HG03064 (cell line): ENCODE results near the gene VEGFC.
A peak's percentile ranks its signal among the peaks of the same experiment; 100 is the strongest.

Experiments
- ATAC-seq: cut with Tn5 transposase; IDR thresholded peaks from one replicate; pipeline ENCODE4 v1.9.1; 2021; ENCODE audit warnings: low read depth; ENCODE audit not compliant: unreplicated experiment

Gene VEGFC

DNA sequence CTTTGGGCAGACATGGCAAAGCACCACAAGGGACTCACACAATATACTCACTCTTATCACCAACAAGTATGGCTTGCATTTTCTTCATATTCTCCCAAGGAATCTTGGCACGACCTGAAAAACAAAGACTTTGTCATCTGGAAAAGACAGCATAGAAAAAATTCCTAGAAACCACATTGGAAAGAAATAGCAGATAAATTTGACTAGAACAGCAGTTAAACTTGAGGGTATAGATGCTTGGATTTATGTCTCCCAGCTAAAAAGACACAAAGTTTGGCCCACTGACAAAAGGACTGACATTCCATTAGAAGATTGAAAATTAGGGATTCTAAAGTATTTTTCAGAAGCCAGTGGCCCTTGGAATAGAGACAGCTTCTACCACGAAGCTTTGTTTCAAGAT, 6.9 kb upstream of the VEGFC start:
- no peak for ATAC-seq

DNA sequence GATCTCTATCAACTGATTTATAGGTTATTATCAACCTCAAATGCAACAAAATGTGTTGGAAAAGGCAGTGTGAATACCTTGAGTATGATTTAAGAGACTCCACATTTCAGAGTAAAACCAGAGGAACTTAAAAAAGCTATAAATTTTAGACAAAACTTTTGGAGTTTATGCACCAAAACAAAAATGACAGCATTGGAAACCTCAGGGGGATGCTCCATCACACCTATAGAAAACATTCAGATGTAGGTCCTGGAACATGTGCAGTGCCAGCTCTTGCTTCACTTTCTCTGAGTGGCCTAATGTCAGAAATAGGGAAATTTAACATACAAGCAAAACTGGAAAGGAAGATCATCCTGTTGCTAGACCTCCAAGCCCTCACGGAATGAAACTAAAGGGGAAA, 5.8 kb upstream of the VEGFC start:
- no peak for ATAC-seq

DNA sequence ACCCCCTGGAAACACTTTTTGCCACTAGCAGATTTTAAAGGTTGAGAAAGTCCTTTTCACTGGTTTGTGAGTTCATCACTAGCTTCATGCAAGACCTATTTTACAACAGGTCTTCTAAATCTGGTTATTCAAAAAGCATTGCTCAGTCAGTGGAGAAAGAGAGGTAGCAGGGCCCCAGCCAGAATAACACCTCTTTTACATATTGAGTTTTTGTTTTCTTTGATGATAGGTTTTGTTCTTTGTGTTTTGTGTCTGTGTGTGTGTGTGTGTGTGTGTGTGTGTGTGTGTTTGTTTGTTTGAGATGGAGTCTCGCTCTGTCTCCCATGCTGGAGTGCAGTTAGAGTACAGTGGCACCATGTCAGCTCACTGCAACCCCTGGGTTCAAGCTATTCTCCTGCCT, 2.7 kb upstream of the VEGFC start:
- no peak for ATAC-seq

DNA sequence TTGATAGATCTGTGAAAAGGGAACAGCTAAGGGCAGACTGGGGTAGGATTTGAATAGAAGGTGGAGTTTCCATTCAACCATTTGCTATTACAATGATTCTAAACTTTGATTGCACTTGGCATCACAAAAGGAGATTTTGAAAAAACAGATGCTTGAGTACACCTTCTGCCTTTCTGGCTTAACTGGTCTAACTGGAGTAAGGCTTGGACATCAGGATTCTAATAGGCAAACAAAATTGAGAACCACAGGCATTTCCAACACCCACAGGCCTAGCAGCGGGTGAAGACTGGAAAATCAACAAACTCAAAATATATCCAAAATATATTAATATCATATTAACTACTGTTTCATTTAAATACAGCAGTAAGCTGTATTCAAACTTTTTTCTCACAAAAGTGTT, 1.9 kb upstream of the VEGFC start:
- no peak for ATAC-seq

DNA sequence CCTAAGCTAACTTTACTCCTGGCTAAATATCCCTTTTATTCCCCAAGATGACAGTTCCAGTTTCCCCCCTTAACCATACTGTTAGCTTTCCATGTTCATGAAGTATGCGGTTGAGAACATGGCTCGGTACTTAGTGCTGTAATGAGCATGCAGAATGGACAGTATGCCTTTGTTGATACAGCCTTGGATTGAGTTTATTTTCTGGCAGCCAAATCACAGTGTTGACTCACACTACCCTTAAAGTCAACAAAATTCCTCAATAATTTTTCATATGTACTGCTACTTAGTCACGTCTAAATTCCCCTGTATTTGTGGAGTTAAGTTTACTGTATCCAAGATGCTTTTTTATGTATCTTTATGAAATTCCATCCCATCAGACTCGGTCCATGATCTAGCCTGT, 1.4 kb upstream of the VEGFC start:
- no peak for ATAC-seq

DNA sequence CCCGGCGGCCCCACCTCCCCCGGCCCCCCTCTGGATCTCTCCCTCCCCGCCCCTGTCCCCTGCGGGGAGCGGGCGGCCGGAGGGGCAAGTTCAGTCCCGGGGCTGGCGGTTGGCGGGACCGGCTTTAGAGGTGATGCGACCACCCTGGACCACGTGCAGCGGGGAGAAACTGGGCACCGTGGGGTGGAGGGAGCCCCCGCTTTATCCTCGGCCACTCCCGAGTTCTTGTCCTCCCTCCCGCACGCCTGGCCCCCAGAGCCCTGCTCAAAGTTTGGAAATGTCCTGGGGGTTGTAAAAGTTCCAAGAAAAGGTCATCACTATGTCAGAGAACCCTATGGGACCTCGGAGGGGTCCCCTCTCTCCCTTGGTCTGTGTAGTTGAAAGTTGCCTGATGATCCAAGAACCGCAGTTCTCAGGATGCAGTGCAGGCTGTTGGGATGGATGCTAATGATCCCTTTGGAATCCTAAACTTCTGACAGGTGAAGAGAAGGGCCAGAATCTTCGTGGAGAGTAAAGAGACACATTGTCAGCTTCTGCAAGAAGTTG, 411 bp upstream of the VEGFC start:
- ATAC-seq = no peak

DNA sequence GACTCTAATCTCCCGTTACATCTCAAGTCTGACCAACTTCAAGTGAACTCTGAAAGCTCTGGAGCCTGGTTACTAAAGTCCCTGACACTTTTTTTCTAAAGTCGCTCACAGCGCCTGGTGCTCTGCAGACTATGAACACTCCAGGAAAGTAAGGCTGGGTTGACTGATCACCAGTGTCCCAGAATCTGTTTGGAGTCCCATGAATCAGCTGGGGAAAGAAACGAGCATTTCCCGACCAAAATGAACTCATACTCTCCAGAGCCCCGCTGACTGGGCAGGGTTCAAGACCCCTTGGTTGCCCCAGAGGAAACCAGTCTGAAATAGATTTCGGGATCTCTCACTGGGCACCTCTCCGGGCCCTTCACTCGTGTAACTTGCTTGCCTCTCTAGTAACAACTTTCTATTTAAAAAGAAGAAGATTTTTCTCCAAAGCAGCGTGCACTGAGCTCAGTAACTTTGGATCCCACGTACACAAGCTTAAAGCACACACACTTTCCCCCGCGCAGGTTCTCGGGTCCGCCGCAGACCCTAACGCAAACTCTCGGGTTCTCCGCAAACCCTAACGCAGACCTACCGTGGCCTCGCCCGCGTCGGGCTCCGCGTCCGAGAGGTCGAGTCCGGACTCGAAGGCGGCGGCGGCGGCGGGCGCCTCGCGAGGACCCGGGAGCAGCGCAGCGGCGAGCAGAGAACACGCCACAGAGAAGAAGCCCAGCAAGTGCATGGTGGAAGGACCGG, 964 bp downstream of the VEGFC start:
- peak; percentile 29 for ATAC-seq

DNA sequence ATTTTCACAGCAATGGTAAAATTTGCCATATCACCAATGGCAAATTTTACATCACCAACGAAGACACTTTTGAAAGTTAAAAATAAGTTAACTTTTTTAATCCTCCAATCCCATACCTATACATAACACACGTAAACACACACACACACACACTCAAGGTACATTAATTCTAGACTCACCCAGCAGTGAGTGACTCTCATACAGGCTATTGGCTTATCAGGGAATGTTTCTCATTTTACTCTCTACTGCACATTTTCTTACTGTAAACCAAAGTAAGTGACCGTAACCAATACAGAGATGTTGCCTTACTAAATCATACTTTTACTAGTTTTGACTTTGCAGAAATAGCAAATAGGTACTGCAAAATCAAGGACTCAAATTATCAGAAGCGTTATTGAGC, 2.3 kb downstream of the VEGFC start:
- no peak for ATAC-seq

DNA sequence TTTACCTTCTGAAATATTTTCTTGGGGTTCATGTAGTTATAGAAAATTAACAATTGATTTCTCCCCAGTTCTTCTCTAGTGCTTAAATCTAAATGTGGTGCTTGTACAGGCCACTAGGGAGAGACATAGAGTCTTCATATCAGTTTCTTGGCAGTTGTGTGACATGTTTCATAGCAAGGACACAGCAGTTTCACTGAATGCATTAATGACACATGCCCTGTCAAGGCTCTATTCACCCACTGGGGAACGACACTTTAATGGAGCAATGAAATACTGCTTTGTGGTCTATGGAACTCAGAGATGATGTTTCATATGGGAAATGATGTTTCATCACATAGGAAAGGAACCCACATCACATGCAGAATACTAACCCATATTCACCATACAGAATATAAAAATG, 2.8 kb downstream of the VEGFC start:
- peak; percentile 62 for ATAC-seq

DNA sequence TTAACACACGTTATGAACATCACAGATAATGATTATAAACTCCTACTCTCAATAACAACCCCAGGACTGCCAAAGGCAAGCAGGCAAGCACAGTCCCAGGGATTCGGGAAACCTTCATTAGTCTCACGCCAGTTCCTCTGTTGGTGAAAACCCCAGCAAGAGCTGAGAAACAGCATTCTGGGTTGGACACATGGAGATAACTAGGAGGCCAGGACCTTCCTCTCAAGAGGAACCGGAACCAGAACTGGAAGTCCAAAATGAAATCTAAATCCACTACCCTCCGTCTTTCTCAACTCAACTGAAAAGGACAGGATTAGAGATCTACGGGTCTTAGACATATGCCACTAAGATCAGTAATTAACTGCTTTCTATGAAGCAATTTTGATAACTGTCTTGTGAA, 3.8 kb downstream of the VEGFC start:
- ATAC-seq = no peak

DNA sequence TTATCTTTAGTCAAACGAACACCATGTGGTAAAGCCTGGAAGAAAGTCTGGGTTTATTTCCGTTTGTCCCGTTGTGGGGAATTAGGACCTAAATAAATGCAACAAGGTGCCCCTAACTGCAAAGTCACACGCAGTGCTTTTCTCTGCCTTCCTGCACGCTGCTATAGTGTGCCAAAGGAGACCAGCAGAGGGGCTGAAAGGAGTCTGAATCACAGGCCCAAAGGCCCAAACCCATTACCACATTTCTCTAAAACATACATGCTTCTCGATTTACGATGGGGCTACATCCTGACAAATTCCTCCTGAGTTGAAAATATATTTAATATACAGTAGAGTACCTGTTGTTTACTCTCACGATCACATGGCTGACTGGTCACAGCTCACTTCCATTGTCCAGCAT, 4.5 kb downstream of the VEGFC start:
- no peak for ATAC-seq

DNA sequence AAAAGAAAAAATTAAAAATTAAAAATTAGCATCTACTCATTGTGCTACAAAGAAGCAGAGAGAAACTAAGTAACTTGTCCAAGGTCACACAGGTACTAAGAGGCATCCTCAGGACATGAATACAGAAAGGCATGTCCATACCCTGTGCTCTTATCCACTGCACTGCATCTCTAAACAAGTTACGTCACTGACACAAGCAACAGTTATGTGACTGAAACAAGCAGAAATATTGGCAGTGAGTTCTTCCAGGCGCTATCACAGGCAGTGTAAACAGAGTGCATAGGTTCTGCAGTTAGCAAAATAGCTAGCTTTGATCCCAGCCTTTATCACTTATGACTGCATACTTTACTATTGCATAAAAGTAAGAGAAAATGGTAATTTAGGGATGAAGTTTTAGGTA, 7.9 kb downstream of the VEGFC start:
- ATAC-seq = no peak

DNA sequence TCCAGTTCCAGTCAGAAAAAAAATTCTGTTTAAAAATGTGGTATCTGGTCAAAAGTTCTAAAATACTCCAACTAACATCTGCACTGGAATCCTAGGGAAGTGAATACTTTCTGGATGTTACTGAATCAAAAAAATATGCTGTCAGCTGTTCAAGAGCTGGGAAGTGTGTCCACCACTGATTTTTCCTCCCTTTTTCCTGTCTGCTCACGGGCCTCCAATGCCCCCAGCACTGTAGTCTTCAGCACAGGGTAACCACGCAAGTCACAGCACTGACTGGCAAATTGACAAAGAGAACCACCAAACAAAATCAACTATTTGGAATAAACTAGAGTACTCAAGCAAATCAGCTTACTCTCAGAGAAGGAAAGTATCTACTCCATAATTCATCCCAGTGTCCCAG, 9.9 kb downstream of the VEGFC start:
- ATAC-seq = no peak

DNA sequence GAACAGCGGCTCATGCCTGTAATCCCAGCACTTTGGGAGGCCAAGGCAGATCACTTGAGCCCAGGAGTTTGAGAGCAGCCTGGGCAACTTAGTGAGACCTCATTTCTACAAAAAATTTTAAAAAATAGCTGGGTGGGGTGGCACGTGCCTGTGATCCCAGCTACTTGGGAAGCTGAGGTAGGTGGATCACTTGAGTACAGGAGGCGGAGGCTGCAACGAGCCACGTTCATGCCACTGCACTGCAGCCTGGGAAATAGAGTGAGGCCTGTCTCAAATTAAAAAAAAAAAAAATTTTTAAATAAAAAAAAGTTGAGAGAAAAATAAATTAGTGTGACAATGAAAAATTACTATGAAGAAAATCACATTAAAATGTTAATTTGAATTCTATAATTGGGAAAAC, 10.5 kb downstream of the VEGFC start:
- ATAC-seq = no peak

DNA sequence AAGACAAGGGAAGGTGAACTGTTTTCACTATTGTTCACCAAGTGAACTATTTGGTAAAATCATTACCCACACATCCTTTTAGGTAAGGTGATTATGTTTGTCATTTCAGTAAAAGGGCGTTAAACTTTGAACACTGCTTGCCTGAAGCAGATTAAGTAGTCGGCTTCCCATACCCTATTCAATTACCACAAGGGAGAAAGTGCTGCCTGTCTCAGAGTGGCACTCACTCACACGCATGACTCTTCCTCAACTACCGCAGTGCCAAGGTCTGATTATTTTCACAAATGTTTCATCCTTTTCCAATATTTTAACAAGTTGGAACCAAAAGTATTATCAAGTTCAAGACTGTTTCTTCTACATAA, 11.0 kb downstream of the VEGFC start:
- no peak for ATAC-seq

DNA sequence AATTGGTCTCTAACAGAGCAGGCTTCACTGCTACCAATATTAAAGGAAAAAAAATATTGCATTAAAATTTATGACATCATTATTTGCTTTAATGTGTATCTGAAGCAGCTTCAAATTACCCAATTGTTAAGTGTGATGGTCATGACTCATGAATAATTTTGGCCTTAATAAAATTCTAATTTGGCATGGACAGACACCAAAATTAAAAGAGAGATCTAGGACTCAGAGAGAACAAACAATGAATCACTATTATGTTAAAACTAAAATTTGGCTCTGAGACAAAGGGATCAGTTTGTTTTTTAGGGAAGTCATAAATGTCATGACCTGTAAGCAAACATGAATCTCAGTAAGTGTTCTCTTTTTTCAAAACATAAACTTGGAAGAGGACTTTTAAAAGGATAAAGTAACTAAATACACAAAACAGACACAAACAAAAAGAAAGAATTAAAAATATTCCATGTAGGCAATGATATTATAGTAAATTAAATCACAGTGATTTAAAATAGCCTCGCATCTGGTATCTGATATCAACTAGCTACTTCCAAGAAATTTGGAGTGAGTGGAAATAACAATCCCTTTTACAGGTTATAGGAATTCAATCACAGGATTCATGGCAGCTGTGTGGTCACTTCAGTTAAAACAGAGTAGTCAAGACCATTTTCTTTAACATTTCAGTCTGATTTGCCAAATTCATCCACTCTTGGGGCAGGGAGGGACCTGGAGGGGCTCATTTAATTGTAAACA, 11.6 kb downstream of the VEGFC start:
- no peak for ATAC-seq

DNA sequence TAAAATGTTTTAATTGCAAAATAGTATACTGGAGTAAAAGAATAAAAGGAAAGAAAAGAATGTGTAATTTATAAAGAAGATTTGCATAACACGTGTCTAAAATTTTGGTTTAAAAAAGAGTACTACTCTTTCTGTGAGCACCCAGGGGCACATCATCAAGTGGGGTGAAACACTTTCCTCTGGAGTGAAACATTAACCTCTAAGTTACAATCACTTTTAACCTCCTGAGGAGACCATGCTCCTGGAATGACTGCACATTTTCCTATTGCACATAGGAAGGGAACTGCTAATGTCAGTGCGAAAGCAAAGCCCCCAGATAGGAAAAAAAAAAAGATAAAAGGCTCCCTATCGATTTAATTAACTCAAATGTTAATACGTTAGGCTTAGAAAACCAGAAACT, 13.3 kb downstream of the VEGFC start:
- ATAC-seq = no peak

DNA sequence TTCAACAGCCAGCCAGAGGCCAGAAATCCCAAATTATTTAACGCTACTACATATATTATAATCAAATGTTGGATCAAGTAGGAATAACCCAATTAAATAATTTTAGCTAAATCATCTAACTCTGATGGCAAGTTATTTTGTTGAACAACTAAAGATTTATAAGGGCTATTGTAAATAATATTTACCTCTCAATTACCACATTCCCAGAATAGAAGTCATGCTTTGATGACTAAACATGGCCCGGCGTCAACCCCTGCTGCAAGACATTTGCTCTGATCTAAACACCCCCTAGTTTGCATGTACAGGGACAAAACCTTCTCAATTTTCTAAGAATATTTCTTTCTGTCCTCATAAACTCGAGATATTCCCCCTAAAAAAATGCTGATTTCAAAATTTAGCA, 14.2 kb downstream of the VEGFC start:
- ATAC-seq = no peak

DNA sequence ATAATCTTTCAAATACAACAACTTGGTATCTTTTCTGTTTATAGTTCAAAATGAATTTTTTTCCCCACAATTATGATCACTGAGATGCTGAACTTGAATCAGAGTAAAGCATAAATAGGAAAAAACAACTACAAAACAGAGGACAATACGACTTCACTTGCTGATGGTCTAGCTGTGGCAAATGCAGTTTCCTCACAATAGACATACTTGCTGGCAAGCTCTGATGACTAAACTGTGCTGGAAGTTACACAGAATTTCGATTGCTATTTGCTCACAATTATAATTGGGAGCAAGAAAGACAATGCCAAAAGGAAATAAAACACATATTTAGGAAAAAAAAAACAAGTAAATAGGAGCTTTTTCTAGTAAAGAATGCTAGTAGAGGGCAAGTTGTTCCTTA, 14.7 kb downstream of the VEGFC start:
- no peak for ATAC-seq

DNA sequence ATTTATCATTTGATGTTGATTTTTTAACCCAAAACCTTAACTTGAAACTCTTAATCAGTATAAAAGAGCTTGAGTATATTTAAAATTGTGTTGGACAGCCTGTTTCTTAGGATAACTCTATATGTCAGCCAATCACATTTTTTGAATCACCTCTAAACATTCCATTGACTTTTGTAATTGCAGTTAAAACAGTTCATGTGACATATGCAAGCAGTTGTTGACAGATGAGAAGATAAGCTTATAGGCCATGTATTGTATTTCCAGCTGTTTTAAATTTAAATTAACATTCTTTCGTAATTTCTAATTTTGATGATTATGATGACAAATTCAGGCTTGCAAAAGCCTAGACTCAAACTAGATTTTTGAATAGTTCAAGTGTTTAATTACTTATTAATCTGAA, 17.4 kb downstream of the VEGFC start:
- ATAC-seq = no peak

DNA sequence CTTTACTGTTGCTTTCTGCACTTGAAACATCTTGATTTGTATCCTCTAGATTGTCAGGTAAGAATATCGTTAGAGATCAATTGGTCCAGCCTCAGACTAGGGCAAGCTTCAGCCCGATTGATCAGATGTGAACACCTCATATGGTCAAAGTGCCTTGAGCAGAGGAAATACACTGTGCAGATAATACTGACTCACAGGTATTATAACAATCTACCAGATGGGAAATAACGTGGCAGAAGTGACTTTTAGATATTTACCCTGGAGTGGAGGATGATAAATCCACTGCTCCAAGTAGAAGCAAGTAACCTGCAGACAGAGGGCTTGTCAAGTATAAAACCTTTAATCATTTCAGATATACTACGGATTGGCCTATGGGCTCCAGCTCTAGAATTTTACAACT, 17.9 kb downstream of the VEGFC start:
- ATAC-seq = no peak

DNA sequence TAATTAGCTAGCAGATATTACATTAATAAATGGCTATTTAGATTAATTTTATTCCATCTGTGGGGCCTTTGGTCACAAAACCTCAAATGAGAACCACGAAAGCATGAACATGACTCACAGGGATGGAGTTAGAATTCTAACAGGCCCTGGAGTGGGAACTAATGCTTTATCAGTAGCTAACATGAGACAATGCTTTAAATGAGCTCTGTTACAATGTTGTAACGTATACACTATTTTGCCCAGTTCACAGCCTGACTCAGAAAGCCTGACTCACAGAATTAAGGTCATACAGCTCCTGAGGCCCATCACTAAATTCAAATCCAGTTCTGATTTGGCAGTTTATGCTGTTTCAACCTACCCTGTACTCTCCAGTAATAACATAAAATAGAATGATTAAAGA, 23.2 kb downstream of the VEGFC start:
- ATAC-seq = no peak
